H9 (cell line): ENCODE data around the gene SPATA19. TPM values are rescaled to one million over a fixed set of nuclear protein-coding genes. Genes with fewer than 3 reads are reported as not detected.

ENCODE experiments used
- DNase-seq: peaks from one replicate; pipeline ENCODE4 v3.0.0-alpha.2; 2017
- H2AFZ ChIP-seq: one replicate; pipeline ENCODE4 v1.6.1; 2013; ENCODE audit warnings: mild to moderate bottlenecking, low read length, control low read depth, moderate library complexity
- H2AK5ac ChIP-seq: 2 replicates; pipeline ENCODE4 v1.6.1; 2013; ENCODE audit warnings: low read length, control low read depth, mixed read lengths; ENCODE audit not compliant: insufficient read length
- H2BK120ac ChIP-seq: one replicate; pipeline ENCODE4 v1.6.1; 2013; ENCODE audit warnings: low read depth, mild to moderate bottlenecking, low read length, control low read depth, inconsistent platforms; ENCODE audit not compliant: poor library complexity, severe bottlenecking
- H2BK12ac ChIP-seq: 2 replicates; pipeline ENCODE4 v1.6.1; 2013; ENCODE audit warnings: low read length, control low read depth, mixed read lengths, low read depth; ENCODE audit not compliant: insufficient read length
- H2BK15ac ChIP-seq: 2 replicates; pipeline ENCODE4 v1.6.1; 2013; ENCODE audit warnings: low read depth, low read length, control low read depth
- H2BK20ac ChIP-seq: one replicate; pipeline ENCODE4 v1.6.1; 2013; ENCODE audit warnings: low read depth, mild to moderate bottlenecking, low read length, control low read depth, inconsistent platforms; ENCODE audit not compliant: poor library complexity, severe bottlenecking
- H2BK5ac ChIP-seq: 2 replicates; pipeline ENCODE4 v1.6.1; 2013; ENCODE audit warnings: low read length, control low read depth, mixed read lengths; ENCODE audit not compliant: insufficient read length
- H3K14ac ChIP-seq: 2 replicates; pipeline ENCODE4 v1.6.1; 2013; ENCODE audit warnings: low read length, control low read depth; ENCODE audit not compliant: insufficient read depth
- H3K18ac ChIP-seq: 2 replicates; pipeline ENCODE4 v1.6.1; 2013; ENCODE audit warnings: low read depth, mild to moderate bottlenecking, mixed read lengths, low read length, control low read depth; ENCODE audit not compliant: insufficient read length
- H3K23ac ChIP-seq: 2 replicates; pipeline ENCODE4 v1.6.1; 2013; ENCODE audit warnings: low read length, control low read depth, mixed read lengths, low read depth; ENCODE audit not compliant: insufficient read length
- H3K23me2 ChIP-seq: 2 replicates; pipeline ENCODE4 v1.6.1; 2013; ENCODE audit warnings: low read depth, mild to moderate bottlenecking, mixed read lengths, low read length, control low read depth; ENCODE audit not compliant: insufficient read length, poor library complexity, severe bottlenecking
- H3K27ac ChIP-seq: 2 replicates; pipeline ENCODE4 v1.5.1; 2013; ENCODE audit warnings: low read length, control low read depth, mixed read lengths, low read depth; ENCODE audit not compliant: insufficient read length
- H3K27me3 ChIP-seq: 2 replicates; pipeline ENCODE4 v1.6.1; 2013; ENCODE audit warnings: low read length, control low read depth, inconsistent platforms; ENCODE audit not compliant: insufficient read depth
- H3K4ac ChIP-seq: 2 replicates; pipeline ENCODE4 v1.6.1; 2013; ENCODE audit warnings: low read depth, mild to moderate bottlenecking, control low read depth, inconsistent platforms, low read length, moderate library complexity
- H3K4me1 ChIP-seq: 2 replicates; pipeline ENCODE4 v1.6.1; 2013; ENCODE audit warnings: low read length, control low read depth, inconsistent platforms; ENCODE audit not compliant: insufficient read depth
- H3K4me2 ChIP-seq: 2 replicates; pipeline ENCODE4 v1.6.1; 2013; ENCODE audit warnings: low read length, control low read depth, mixed read lengths; ENCODE audit not compliant: insufficient read length, insufficient read depth
- H3K56ac ChIP-seq: 2 replicates; pipeline ENCODE4 v1.6.1; 2013; ENCODE audit warnings: low read depth, mild to moderate bottlenecking, mixed read lengths, low read length, control low read depth; ENCODE audit not compliant: insufficient read length
- H3K79me1 ChIP-seq: 2 replicates; pipeline ENCODE4 v1.6.1; 2013; ENCODE audit warnings: low read depth, mild to moderate bottlenecking, moderate library complexity, low read length, control low read depth, inconsistent platforms; ENCODE audit not compliant: insufficient read depth, poor library complexity, severe bottlenecking
- H3K79me2 ChIP-seq: 2 replicates; pipeline ENCODE4 v1.6.1; 2013; ENCODE audit warnings: low read length, control low read depth, inconsistent platforms; ENCODE audit not compliant: insufficient read depth
- H3K9ac ChIP-seq: 2 replicates; pipeline ENCODE4 v1.6.1; 2013; ENCODE audit warnings: low read length, control low read depth, mixed read lengths; ENCODE audit not compliant: insufficient read length; ENCODE audit errors: extremely low read depth
- H3K9me3 ChIP-seq: one replicate; pipeline ENCODE4 v1.6.1; 2013; ENCODE audit warnings: low read depth, low read length, inconsistent platforms; ENCODE audit not compliant: control insufficient read depth
- H3T11ph ChIP-seq: one replicate; pipeline ENCODE4 v1.6.1; 2013; ENCODE audit warnings: mild to moderate bottlenecking, low read length, control low read depth, inconsistent platforms
- H4K20me1 ChIP-seq: one replicate; pipeline ENCODE4 v1.6.1; 2013; ENCODE audit not compliant: control insufficient read depth, insufficient read length, insufficient read depth
- H4K5ac ChIP-seq: 2 replicates; pipeline ENCODE4 v1.6.1; 2013; ENCODE audit warnings: low read depth, mild to moderate bottlenecking, mixed read lengths, low read length, control low read depth; ENCODE audit not compliant: insufficient read length
- H4K8ac ChIP-seq: replicated peaks from 2 replicates; pipeline ENCODE4 v1.6.1; 2013; ENCODE audit warnings: low read length, control low read depth, mixed read lengths, low read depth; ENCODE audit not compliant: insufficient read length
- H4K91ac ChIP-seq: 2 replicates; pipeline ENCODE4 v1.6.1; 2013; ENCODE audit warnings: low read depth, mild to moderate bottlenecking, moderate library complexity, mixed read lengths, low read length, control low read depth; ENCODE audit not compliant: insufficient read length
- H3K27ac Mint-ChIP-seq, 3 experiments: 2 replicates in 2 of 3; 3 replicates in 1 of 3; pipeline ENCODE4 v1.8.0; 2020 to 2021; ENCODE audit warnings: mixed read lengths in 3 of 3, mild to moderate bottlenecking in 1 of 3, moderate library complexity in 1 of 3
- H3K27me3 Mint-ChIP-seq: 2 replicates; pipeline ENCODE4 v1.8.0; 2021; ENCODE audit warnings: low read depth, mild to moderate bottlenecking, moderate library complexity, mixed read lengths
- H3K36me3 Mint-ChIP-seq, 3 experiments: 2 replicates in 2 of 3; 3 replicates in 1 of 3; pipeline ENCODE4 v1.8.0; 2020 to 2021; ENCODE audit warnings: low read depth in 3 of 3, mixed read lengths in 3 of 3; ENCODE audit not compliant: insufficient read depth in 1 of 3
- H3K4me1 Mint-ChIP-seq, 2 experiments: 2 replicates each; pipeline ENCODE4 v1.8.0; 2020; ENCODE audit warnings: mixed read lengths in 2 of 2
- H3K4me3 Mint-ChIP-seq, 2 experiments: 2 replicates in 1 of 2; 3 replicates in 1 of 2; pipeline ENCODE4 v1.8.0; 2020 to 2021; ENCODE audit warnings: mild to moderate bottlenecking in 2 of 2, mixed read lengths in 2 of 2, moderate library complexity in 1 of 2
- H3K9me3 Mint-ChIP-seq, 2 experiments: 2 replicates in 1 of 2; 3 replicates in 1 of 2; pipeline ENCODE4 v1.8.0; 2020; ENCODE audit warnings: mild to moderate bottlenecking in 2 of 2, mixed read lengths in 2 of 2, moderate library complexity in 1 of 2
- CTCF ChIP-seq: fragments of 200-600 bp; sonication (generic); conservative IDR thresholded peaks from 3 replicates; pipeline ENCODE4 v1.8.0; 2021; ENCODE audit warnings: antibody characterized with exemption, mild to moderate bottlenecking
- WGBS: extraction: QIAGEN DNeasy Blood & Tissue Kit; methylation state at CpG from one replicate; pipeline ENCODE4 v1.1.7; 2013; ENCODE audit warnings: missing lambda C conversion rate, low lambda C conversion rate, mixed read lengths; ENCODE audit not compliant: insufficient read length; ENCODE audit errors: extremely low coverage; 5-methylcytosine and 5-hydroxymethylcytosine counted together
- total RNA-seq: library from RNA; stranded (reverse); gene quantifications from 2 replicates; pipeline ENCODE4 v1.2.1, GENCODE V29; 2021

SPATA19 gene
- total RNA-seq, 1 experiment from 2014 or later = not detected

GRCh38 chr11:133842730-133843129 is 2.6 kb downstream of the SPATA19 start:
- Mint-ChIP-seq H3K9me3 (peaks cover under 1 to 3% of the 10 kb centered on the region in 2 experiments; a peak in 2 of 5 replicates), H3K36me3 (peaks cover 0 to 4% (median 0%) of the 10 kb centered on the region in 3 experiments; a peak in 2 of 7 replicates), H3K4me1 (peaks cover 3 to 14% of the 10 kb centered on the region in 2 experiments; a peak in 3 of 4 replicates), H3K4me3 (no peak overlapping the region), H3K27ac (no peak overlapping the region; a peak in 1 of 7 replicates), H3K27me3 (peaks cover 10% of the 10 kb centered on the region)
- H2BK12ac ChIP-seq = no peak overlapping the region
- no peak overlapping the region for H3K18ac ChIP-seq
- H3T11ph ChIP-seq = no peak overlapping the region
- no peak for DNase-seq
- no peak overlapping the region for H3K56ac ChIP-seq
- H3K23ac ChIP-seq = no peak overlapping the region
- H2BK15ac ChIP-seq = no peak overlapping the region
- no peak overlapping the region for H2BK5ac ChIP-seq
- no peak overlapping the region for H4K91ac ChIP-seq
- no peaks in the 10 kb centered on the region for H3K79me2 ChIP-seq
- no peak overlapping the region for H3K27ac ChIP-seq
- no CpG with 5 or more reads among the region's 5 CpGs for WGBS
- H3K27me3 ChIP-seq = 0 out of 2 replicates have a peak, but pooled peaks cover 2% of the 10 kb centered on the region
- H3K23me2 ChIP-seq = no peaks in the 10 kb centered on the region
- no peak overlapping the region for H3K9ac ChIP-seq
- H2AK5ac ChIP-seq = no peak overlapping the region
- no peak overlapping the region for H2BK120ac ChIP-seq
- H2BK20ac ChIP-seq = no peak overlapping the region
- no peaks in the 10 kb centered on the region for H3K4me1 ChIP-seq
- H2AFZ ChIP-seq = no peak overlapping the region
- no peak for TF ChIP-seq CTCF
- no peak overlapping the region for H4K8ac ChIP-seq
- H3K4ac ChIP-seq = no peak overlapping the region
- H3K14ac ChIP-seq = no peak overlapping the region
- peaks cover 2% of the 10 kb centered on the region for H4K20me1 ChIP-seq
- H3K9me3 ChIP-seq = no peaks in the 10 kb centered on the region
- H3K4me2 ChIP-seq = no peak overlapping the region
- no peak overlapping the region for H4K5ac ChIP-seq
- no peaks in the 10 kb centered on the region for H3K79me1 ChIP-seq
